HL-60 (cell line): ENCODE results near the gene ZNF462.

Experiments
- DNase-seq, 2 experiments: peaks; one replicate each; pipeline ENCODE4 v3.0.0-alpha.2; 2010 to 2020; ENCODE audit warnings: low read depth in 1 of 2, low spot score in 1 of 2
- H3K27ac ChIP-seq: fragments of 250-450 bp; sonication (Bioruptor Pico); replicated peaks from 2 replicates; pipeline ENCODE4 v1.5.1; 2020; ENCODE audit warnings: mild to moderate bottlenecking, moderate library complexity
- H3K27me3 ChIP-seq: fragments of 250-450 bp; sonication (Bioruptor Pico); 2 replicates; pipeline ENCODE4 v1.5.1; 2021; ENCODE audit warnings: mild to moderate bottlenecking, moderate library complexity; ENCODE audit not compliant: insufficient read depth, poor library complexity, severe bottlenecking
- H3K4me3 ChIP-seq: replicated peaks from 2 replicates; pipeline ENCODE4 v1.5.1; 2011; ENCODE audit warnings: mild to moderate bottlenecking, control low read depth, low read length; ENCODE audit not compliant: insufficient read depth
- GABPA ChIP-seq: IDR thresholded peaks from 2 replicates; pipeline ENCODE4 v1.6.1; 2012; ENCODE audit warnings: low read depth
- POLR2AphosphoS5 ChIP-seq: IDR thresholded peaks from 2 replicates; pipeline ENCODE4 v1.6.1; 2012; ENCODE audit warnings: low read depth
- SPI1 ChIP-seq: IDR thresholded peaks from 2 replicates; pipeline ENCODE4 v1.6.1; 2012; ENCODE audit warnings: low read depth, mild to moderate bottlenecking, borderline replicate concordance
- TF ChIP-seq, protein P1 (sequence below): IDR thresholded peaks from one replicate; pipeline ENCODE4 v1.5.1; 2011; ENCODE audit warnings: low read length, control low read depth, inconsistent platforms; ENCODE audit not compliant: insufficient read depth
- TF ChIP-seq, protein P2 (sequence below): IDR thresholded peaks from 2 replicates; pipeline ENCODE4 v1.6.1; 2012; ENCODE audit warnings: low read depth; ENCODE audit not compliant: insufficient replicate concordance

ZNF462 gene

DNA sequence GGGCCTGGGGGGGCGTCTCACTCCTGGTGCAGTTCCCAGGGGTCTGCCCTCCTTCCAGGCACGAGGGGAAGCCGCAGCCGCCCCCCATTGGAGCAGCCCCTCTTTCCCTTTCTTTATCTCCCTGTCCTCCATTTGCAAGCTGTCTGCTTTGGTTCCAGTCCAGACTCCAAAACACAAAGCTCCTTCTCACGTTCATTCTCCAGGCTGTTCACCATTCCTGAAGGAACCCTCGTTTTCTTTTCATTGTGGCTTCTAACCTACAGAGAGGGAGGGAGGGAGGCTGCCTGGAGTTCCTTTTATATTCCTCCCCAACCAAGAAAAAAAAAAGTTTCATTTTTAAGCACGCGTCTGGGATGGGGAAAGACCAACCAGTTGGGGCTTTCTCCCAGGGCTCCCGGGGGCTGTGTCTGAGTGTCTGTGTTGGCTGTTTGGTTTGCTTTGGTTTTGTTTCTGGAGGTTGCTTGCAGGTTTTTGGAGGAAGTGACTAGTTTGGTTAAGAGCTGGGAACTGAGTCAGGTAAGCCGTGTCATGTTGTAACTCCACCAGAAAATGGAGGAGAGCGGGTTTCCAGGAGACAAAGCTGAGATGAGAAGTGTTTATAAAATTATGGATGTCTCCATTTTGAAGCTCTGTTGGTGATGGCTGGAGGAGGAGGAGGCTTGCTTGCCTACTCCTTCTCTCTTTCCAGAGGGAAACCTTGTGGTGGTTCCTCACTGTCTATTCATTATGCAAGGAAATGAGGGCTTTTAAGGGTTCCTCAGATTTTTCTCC, 1.6 kb downstream of the ZNF462 start:
- peaks cover 62% of the 10 kb centered on the region for H3K27me3 ChIP-seq
- TF ChIP-seq SPI1, result no peak
- TF ChIP-seq POLR2AphosphoS5, result no peak
- TF ChIP-seq GABPA, result no peak
- TF ChIP-seq, protein P1, sequence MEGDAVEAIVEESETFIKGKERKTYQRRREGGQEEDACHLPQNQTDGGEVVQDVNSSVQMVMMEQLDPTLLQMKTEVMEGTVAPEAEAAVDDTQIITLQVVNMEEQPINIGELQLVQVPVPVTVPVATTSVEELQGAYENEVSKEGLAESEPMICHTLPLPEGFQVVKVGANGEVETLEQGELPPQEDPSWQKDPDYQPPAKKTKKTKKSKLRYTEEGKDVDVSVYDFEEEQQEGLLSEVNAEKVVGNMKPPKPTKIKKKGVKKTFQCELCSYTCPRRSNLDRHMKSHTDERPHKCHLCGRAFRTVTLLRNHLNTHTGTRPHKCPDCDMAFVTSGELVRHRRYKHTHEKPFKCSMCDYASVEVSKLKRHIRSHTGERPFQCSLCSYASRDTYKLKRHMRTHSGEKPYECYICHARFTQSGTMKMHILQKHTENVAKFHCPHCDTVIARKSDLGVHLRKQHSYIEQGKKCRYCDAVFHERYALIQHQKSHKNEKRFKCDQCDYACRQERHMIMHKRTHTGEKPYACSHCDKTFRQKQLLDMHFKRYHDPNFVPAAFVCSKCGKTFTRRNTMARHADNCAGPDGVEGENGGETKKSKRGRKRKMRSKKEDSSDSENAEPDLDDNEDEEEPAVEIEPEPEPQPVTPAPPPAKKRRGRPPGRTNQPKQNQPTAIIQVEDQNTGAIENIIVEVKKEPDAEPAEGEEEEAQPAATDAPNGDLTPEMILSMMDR, result no peak
- TF ChIP-seq, protein P2, sequence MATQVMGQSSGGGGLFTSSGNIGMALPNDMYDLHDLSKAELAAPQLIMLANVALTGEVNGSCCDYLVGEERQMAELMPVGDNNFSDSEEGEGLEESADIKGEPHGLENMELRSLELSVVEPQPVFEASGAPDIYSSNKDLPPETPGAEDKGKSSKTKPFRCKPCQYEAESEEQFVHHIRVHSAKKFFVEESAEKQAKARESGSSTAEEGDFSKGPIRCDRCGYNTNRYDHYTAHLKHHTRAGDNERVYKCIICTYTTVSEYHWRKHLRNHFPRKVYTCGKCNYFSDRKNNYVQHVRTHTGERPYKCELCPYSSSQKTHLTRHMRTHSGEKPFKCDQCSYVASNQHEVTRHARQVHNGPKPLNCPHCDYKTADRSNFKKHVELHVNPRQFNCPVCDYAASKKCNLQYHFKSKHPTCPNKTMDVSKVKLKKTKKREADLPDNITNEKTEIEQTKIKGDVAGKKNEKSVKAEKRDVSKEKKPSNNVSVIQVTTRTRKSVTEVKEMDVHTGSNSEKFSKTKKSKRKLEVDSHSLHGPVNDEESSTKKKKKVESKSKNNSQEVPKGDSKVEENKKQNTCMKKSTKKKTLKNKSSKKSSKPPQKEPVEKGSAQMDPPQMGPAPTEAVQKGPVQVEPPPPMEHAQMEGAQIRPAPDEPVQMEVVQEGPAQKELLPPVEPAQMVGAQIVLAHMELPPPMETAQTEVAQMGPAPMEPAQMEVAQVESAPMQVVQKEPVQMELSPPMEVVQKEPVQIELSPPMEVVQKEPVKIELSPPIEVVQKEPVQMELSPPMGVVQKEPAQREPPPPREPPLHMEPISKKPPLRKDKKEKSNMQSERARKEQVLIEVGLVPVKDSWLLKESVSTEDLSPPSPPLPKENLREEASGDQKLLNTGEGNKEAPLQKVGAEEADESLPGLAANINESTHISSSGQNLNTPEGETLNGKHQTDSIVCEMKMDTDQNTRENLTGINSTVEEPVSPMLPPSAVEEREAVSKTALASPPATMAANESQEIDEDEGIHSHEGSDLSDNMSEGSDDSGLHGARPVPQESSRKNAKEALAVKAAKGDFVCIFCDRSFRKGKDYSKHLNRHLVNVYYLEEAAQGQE, result no peak
- DNase-seq, result no peak
- no peak overlapping the region for H3K4me3 ChIP-seq
- H3K27ac ChIP-seq, result no peak overlapping the region

DNA sequence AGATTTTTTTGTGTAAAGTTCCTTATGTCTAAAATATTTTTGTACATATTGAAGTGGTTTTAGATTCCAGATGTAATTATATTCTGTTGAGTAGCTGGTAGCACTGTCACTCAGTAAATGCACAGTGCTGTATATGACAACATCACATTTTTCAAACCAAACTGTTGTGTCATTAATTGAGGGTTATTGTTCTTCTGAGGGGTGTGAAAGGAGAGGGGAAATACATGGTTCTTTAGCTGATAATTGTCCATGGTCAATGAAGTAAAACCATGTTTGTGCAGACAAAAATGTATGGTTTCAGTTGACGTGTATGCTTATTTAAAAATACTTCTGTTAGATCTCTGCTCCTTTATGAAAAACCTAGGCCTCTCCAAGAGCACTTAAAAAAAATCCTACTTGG, 3.3 kb downstream of the ZNF462 start:
- no peak overlapping the region for H3K4me3 ChIP-seq
- peaks cover 45% of the 10 kb centered on the region for H3K27me3 ChIP-seq
- TF ChIP-seq POLR2AphosphoS5 (no peak), SPI1 (no peak), GABPA (no peak)
- TF ChIP-seq, protein P2, result no peak
- TF ChIP-seq, protein P1, result no peak
- no peak overlapping the region for H3K27ac ChIP-seq
- no peak for DNase-seq

DNA sequence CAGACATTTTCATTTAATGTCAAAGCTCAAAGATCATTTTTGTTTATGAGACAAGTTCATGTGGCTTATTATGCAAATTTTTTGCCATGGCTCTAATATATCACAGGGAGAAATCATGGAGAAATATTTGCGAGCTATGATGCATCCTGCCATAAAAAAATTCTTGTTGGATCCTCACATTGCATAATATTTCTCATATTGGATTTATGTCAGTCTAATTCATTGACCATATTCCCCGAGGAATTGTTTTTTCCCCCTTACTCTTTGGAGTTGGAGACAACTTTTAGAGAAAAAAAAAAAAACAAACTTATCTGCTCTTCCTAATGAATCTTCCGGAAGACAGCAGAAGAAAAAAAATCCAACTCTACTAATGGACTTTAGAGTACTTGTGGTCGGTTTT, 4.3 kb downstream of the ZNF462 start:
- Histone ChIP-seq H3K27me3 (peaks cover 38% of the 10 kb centered on the region), H3K4me3 (no peak overlapping the region), H3K27ac (no peak overlapping the region)
- DNase-seq, result no peak
- TF ChIP-seq GABPA, result no peak
- TF ChIP-seq, protein P1, result no peak
- TF ChIP-seq SPI1, result no peak
- no peak for TF ChIP-seq POLR2AphosphoS5
- TF ChIP-seq, protein P2, result no peak
